ENCODE measurements around the gene TEX14.
A peak's percentile ranks its signal among the peaks of the same experiment; 100 is the strongest.

Gene TEX14

GRCh38 chr17:58517928-58518609 is 173.8 kb downstream of the TEX14 start:
- DNase-seq = peak; percentile 98 to 100 (median 99)

GRCh38 chr17:58517378-58517927 is 174.4 kb downstream of the TEX14 start:
- no peak for DNase-seq

- no peak for DNase-seq
Measured at GRCh38 chr17:58516644-58517377, 175.0 kb downstream of the TEX14 start.

- no peak for DNase-seq
Measured at GRCh38 chr17:58515286-58515685, 176.6 kb downstream of the TEX14 start.

- DNase-seq = no peak
Measured at GRCh38 chr17:58514770-58515157, 177.1 kb downstream of the TEX14 start.

- peak; percentile 21 to 77 (median 58) for DNase-seq
Measured at GRCh38 chr17:58513965-58514769, 177.7 kb downstream of the TEX14 start, which contains the start of gene MTMR4. Gene MTMR4, minus strand, starts transcription at chr17:58514638. Its CDS starts 231 bp downstream, at chr17:58514407.

- peak in 1 of 6 experiments; percentile 9 for DNase-seq
Measured at GRCh38 chr17:58513267-58513964, 178.4 kb downstream of the TEX14 start.

- DNase-seq = no peak
Measured at GRCh38 chr17:58510075-58510474, 181.8 kb downstream of the TEX14 start.

GRCh38 chr17:58508341-58509067 is 183.3 kb downstream of the TEX14 start:
- no peak for DNase-seq

- DNase-seq = no peak
Measured at GRCh38 chr17:58507123-58507634, 184.7 kb downstream of the TEX14 start.
